ENCODE results near the gene TEX52. TPM values are rescaled to one million over a fixed set of nuclear protein-coding genes. Genes with fewer than 3 reads are reported as not detected.

Gene TEX52
- total and polyA plus RNA-seq, 2 of the 13 experiments (the other 11 are each of a cell fraction or from before 2014, with no cell fraction given) = 0.05 TPM; not detected in 1

GRCh38 chr12:2877953-2878732, 21.3 kb upstream of the TEX52 start (continued):
- TF ChIP-seq PAXIP1 (CRISPR knock-in tag; conservative IDR thresholded peaks at IDR 0.05) (0 out of 2 replicates have a peak, but pooled peaks have one; percentile 17), FOXA3 (CRISPR knock-in tag; IDR thresholded peaks at IDR 0.05) (no peak), CHD4 (IDR thresholded peaks at IDR 0.05; ENCODE audit: borderline replicate concordance, low read length) (peak; percentile 92), XBP1 (CRISPR knock-in tag; IDR thresholded peaks at IDR 0.05) (no peak), IRF2 (CRISPR knock-in tag; IDR thresholded peaks at IDR 0.05) (no peak), ZNF784 (CRISPR knock-in tag; IDR thresholded peaks at IDR 0.05; ENCODE audit: borderline replicate concordance) (peak; percentile 56; the same call in 1 of the 2 replicates), ZNF75D (CRISPR knock-in tag; IDR thresholded peaks at IDR 0.05; ENCODE audit: borderline replicate concordance) (no peak), NFE2L2 (IDR thresholded peaks at IDR 0.05; ENCODE audit: low read length) (no peak), ARNT (IDR thresholded peaks at IDR 0.05) (no peak), E2F5 (CRISPR knock-in tag; conservative IDR thresholded peaks at IDR 0.05) (no peak), ZFY (CRISPR knock-in tag; IDR thresholded peaks at IDR 0.05) (no peak), MTERF4 (CRISPR knock-in tag; IDR thresholded peaks at IDR 0.05) (no peak), SCMH1 (CRISPR knock-in tag; IDR thresholded peaks at IDR 0.05; ENCODE audit: borderline replicate concordance) (no peak), ZNF225 (CRISPR knock-in tag; IDR thresholded peaks at IDR 0.05) (no peak), ISX (CRISPR knock-in tag; conservative IDR thresholded peaks at IDR 0.05) (no peak), TFE3 (CRISPR knock-in tag; IDR thresholded peaks at IDR 0.05) (no peak), ATF7-NPFF (CRISPR knock-in tag; IDR thresholded peaks at IDR 0.05; ENCODE audit: low read depth) (no peak), ZNF512B (CRISPR knock-in tag; IDR thresholded peaks at IDR 0.05; ENCODE audit: borderline replicate concordance) (no peak), FLYWCH1 (CRISPR knock-in tag; IDR thresholded peaks at IDR 0.05) (no peak)

All from HepG2 (cell line).